ENCODE measurements around the gene GRXCR1. TPM values are rescaled to one million over a fixed set of nuclear protein-coding genes. Genes with fewer than 3 reads are reported as not detected.

Gene GRXCR1
- total RNA-seq, result not detected in 2 replicates

DNA sequence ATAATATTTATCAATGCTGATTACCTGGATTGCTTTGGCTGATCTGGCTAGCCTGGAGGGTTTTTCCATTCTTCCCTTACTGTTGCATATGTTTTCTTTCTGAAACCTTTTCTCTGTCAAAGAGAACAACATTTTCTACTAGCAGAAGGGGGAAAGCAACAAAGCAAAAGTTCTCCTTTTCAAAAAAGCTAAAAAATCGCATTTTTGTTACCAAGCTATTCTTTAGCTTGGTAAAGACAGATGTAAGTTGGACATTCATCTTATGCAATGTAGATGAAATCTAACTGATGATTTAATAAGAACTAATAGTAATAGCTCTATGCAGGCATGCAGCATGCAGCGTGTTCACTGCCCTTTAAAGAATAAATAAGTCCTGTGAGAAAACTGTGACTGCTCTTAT lies at the start of gene GRXCR1:
GRXCR1 (plus strand) TSS at position 301 of the 400 bp plus-strand sequence. CDS start 554 bp downstream, outside the sequence.

Other genes starting within 250 kb of the GRXCR1 start
- 0.77 and 2.2 TPM in 2 replicates for gene ATP8A1, start 235.6 kb upstream of the GRXCR1 start, total RNA-seq

Data from bronchial smooth muscle cell (primary cell).